HepG2 (cell line): ENCODE results near the gene OSBPL9. TPM values are rescaled to one million over a fixed set of nuclear protein-coding genes. Genes with fewer than 3 reads are reported as not detected.

ENCODE experiments used
- ATAC-seq: fragments of 200-7000 bp; cut with Tn5 transposase; 3 replicates; pipeline ENCODE4 v1.9.1; 2020; ENCODE audit warnings: mild to moderate bottlenecking, moderate library complexity
- BruUV-seq: library from RNA; stranded (reverse); fragments of 400-500 nt; replicated peaks from 2 replicates; lab custom pipeline; 2021; lab: Mats Ljungman, UMichigan
- CTCF ChIA-PET: fragments of 300-600 bp; formaldehyde crosslinking; extraction: SDS; loops from one replicate; lab custom pipeline; 2021; ENCODE audit warnings: low total read pairs, inconsistent platforms, low intra/inter-chr PET ratio; lab: Yijun Ruan, JAX
- POLR2A ChIA-PET: fragments of 350-600 bp; sonication (Branson Sonifier 250); formaldehyde crosslinking; loops from one replicate; lab custom pipeline; 2020; ENCODE audit warnings: antibody characterized with exemption, inconsistent platforms; lab: Yijun Ruan, JAX
- DNase-seq: peaks from one replicate; pipeline ENCODE4 v3.0.0-alpha.2; 2015; ENCODE audit warnings: low spot score
- FAIRE-seq: peaks from 3 replicates; lab custom pipeline; 2011; peaks lifted over from hg19 to GRCh38; lab: Jason Lieb, UNC
- H2AFZ ChIP-seq: one replicate; pipeline ENCODE4 v1.6.1; 2011; ENCODE audit warnings: low read length, inconsistent platforms
- H3K27ac ChIP-seq: fragments of 300-600 bp; 3 replicates; pipeline ENCODE4 v1.8.0; 2011; ENCODE audit warnings: mixed run types, mild to moderate bottlenecking, mixed read lengths, low read length, inconsistent platforms; ENCODE audit not compliant: insufficient read depth; ENCODE audit errors: extremely low read length
- H3K27me3 ChIP-seq, 2 experiments: fragments of 200-600 bp in 1 of 2; 2 replicates in 1 of 2; 3 replicates in 1 of 2; pipeline versions ENCODE4 v1.6.0 to v1.8.0; 2011; ENCODE audit warnings: low read length in 2 of 2, mild to moderate bottlenecking in 2 of 2, moderate library complexity in 2 of 2, inconsistent platforms in 1 of 2; ENCODE audit not compliant: insufficient read depth in 2 of 2, control insufficient read depth in 1 of 2
- H3K36me3 ChIP-seq, 2 experiments: fragments of 200-600 bp in 1 of 2; replicated peaks in 1 of 2; 2 replicates in 1 of 2; 3 replicates in 1 of 2; pipeline versions ENCODE4 v1.5.1 to v1.8.0; 2011; ENCODE audit warnings: low read length in 2 of 2, inconsistent platforms in 1 of 2; ENCODE audit not compliant: insufficient read depth in 2 of 2, control insufficient read depth in 1 of 2
- H3K4me1 ChIP-seq: 2 replicates; pipeline ENCODE4 v1.5.1; 2012; ENCODE audit warnings: low read length, inconsistent platforms; ENCODE audit not compliant: insufficient read depth
- H3K4me2 ChIP-seq: 2 replicates; pipeline ENCODE4 v1.6.0; 2011; ENCODE audit warnings: low read depth, low read length, inconsistent platforms
- H3K4me3 ChIP-seq, 3 experiments: fragments of 200-600 bp in 1 of 3; sonication (generic), shearing (Covaris generic) in 1 of 3; replicated peaks in 1 of 3; 2 replicates each; pipeline ENCODE4 v1.5.1; 2011 to 2016; ENCODE audit warnings: low read length in 3 of 3, inconsistent platforms in 2 of 3, low read depth in 2 of 3, mild to moderate bottlenecking in 2 of 3, control low read depth in 1 of 3, mixed read lengths in 1 of 3; ENCODE audit not compliant: insufficient read depth in 1 of 3
- H3K79me2 ChIP-seq: one replicate; pipeline ENCODE4 v1.6.1; 2011; ENCODE audit warnings: low read length, inconsistent platforms; ENCODE audit not compliant: insufficient read depth
- H3K9ac ChIP-seq: 2 replicates; pipeline ENCODE4 v1.6.0; 2011; ENCODE audit warnings: mild to moderate bottlenecking, low read depth, low read length, inconsistent platforms; ENCODE audit not compliant: insufficient read depth
- H3K9me3 ChIP-seq: 2 replicates; pipeline ENCODE4 v1.5.1; 2012; ENCODE audit warnings: mild to moderate bottlenecking, low read length
- H4K20me1 ChIP-seq: 2 replicates; pipeline ENCODE4 v1.6.0; 2011; ENCODE audit warnings: inconsistent platforms, mild to moderate bottlenecking, low read length, moderate library complexity; ENCODE audit not compliant: insufficient read depth
- EEA1 ChIP-seq: sonication (generic); formaldehyde crosslinking; IDR thresholded peaks from 2 replicates; pipeline ENCODE4 v1.5.1; 2020; ENCODE audit warnings: mild to moderate bottlenecking, missing genetic modification reagents, borderline replicate concordance
- ETS1 ChIP-seq: sonication (generic); formaldehyde crosslinking; IDR thresholded peaks from 2 replicates; pipeline ENCODE4 v1.4.0; 2020; ENCODE audit warnings: missing genetic modification reagents
- HNRNPL ChIP-seq: fragments of 200-400 bp; formaldehyde crosslinking; IDR thresholded peaks from 2 replicates; pipeline ENCODE4 v1.6.1; 2017; ENCODE audit warnings: mild to moderate bottlenecking, low read depth, low read length
- NFE2L2 ChIP-seq: fragments of 150-350 bp; IDR thresholded peaks from 2 replicates; pipeline ENCODE4 v1.6.1; 2014; ENCODE audit warnings: low read length
- NFKBIZ ChIP-seq: IDR thresholded peaks from 2 replicates; pipeline ENCODE4 v1.6.1; 2018; ENCODE audit warnings: missing genetic modification reagents, missing compliant biosample characterization
- PPARG ChIP-seq: conservative IDR thresholded peaks from 2 replicates; pipeline ENCODE4 v1.6.1; 2016; ENCODE audit warnings: missing biosample characterization, missing genetic modification reagents
- SCMH1 ChIP-seq: sonication (generic); formaldehyde crosslinking; IDR thresholded peaks from 2 replicates; pipeline ENCODE4 v1.9.0; 2021; ENCODE audit warnings: missing genetic modification reagents, mild to moderate bottlenecking, borderline replicate concordance
- ZNF232 ChIP-seq: sonication (generic); formaldehyde crosslinking; IDR thresholded peaks from 2 replicates; pipeline ENCODE4 v1.4.0; 2020; ENCODE audit warnings: missing genetic modification reagents, borderline replicate concordance
- WGBS: methylation state at CpG from one replicate; pipeline ENCODE4 v1.1.6; 2017; ENCODE audit warnings: low lambda C conversion rate; 5-methylcytosine and 5-hydroxymethylcytosine counted together
- in situ Hi-C: cut with HindIII; loops from 2 replicates; pipeline ENCODE4 v1.10.0; 2017; ENCODE audit warnings: low pct_unique_long_range_greater_than_20kb; ENCODE audit not compliant: extremely low pct_ligation_motif_present
- intact Hi-C: fragments of 100-400 bp; cut with micrococcal nuclease; formaldehyde crosslinking; loops from one replicate; pipeline ENCODE4 v1.10.0; 2022; ENCODE audit not compliant: unreplicated experiment
- polyA plus RNA-seq, 8 experiments: library from polyadenylated mRNA; depleted of rRNA in 3 of 8; stranded (reverse) in 7 of 8; unstranded in 1 of 8; fragments of >200 nt; fragmentation: Illumina TruSeq in 4 of 8; extraction: Trizol in 4 of 8; gene quantifications; 2 replicates each; pipeline versions ENCODE4 v1.2.1 to v1.2.3, GENCODE V29; 2011 to 2016; ENCODE audit warnings: low read depth in 4 of 8, missing spikeins in 1 of 8, mixed read lengths in 1 of 8; ENCODE audit not compliant: insufficient read depth in 1 of 8
- total RNA-seq, 5 experiments: library from RNA; depleted of rRNA; stranded (reverse); fragments of >200 nt; fragmentation: Illumina TruSeq; extraction: Trizol; gene quantifications; 2 replicates each; pipeline ENCODE4 v1.2.3, GENCODE V29; 2016; ENCODE audit warnings: low read depth in 1 of 5

OSBPL9 gene
- total and polyA plus RNA-seq, 2 of the 13 experiments (the other 11 are each of a cell fraction or from before 2014, with no cell fraction given) = 83.6 to 142 TPM

GRCh38 chr1:51799372-51799771 lies 182.5 kb downstream of the OSBPL9 start (continued):
- TF ChIP-seq ETS1 (CRISPR knock-in tag) = no peak
- no peak for TF ChIP-seq ZNF232 (CRISPR knock-in tag)
- TF ChIP-seq NFE2L2 = no peak
- TF ChIP-seq HNRNPL = no peak
- TF ChIP-seq EEA1 (CRISPR knock-in tag) = no peak

GRCh38 chr1:51814513-51814912 lies 197.6 kb downstream of the OSBPL9 start:
- Histone ChIP-seq H3K4me3 (no peak overlapping the region), H3K4me2 (no peak overlapping the region), H3K9ac (no peak overlapping the region), H3K27ac (no peak overlapping the region), H2AFZ (no peak overlapping the region), H3K36me3 (peaks cover 9 to 46% of the 10 kb centered on the region in 2 experiments), H3K9me3 (no peaks in the 10 kb centered on the region), H3K4me1 (peaks cover 11% of the 10 kb centered on the region), H4K20me1 (no peaks in the 10 kb centered on the region), H3K79me2 (no peaks in the 10 kb centered on the region), H3K27me3 (no peaks in the 10 kb centered on the region)
- BruUV-seq = no TSS peak
- ChIA-PET POLR2A (no interaction called here), CTCF (no interaction called here)
- in situ Hi-C loops = no loop called here
- TF ChIP-seq NFKBIZ (CRISPR knock-in tag) = no peak
- TF ChIP-seq SCMH1 = no peak
- no peak for TF ChIP-seq PPARG (CRISPR knock-in tag)
- ATAC-seq (no peak), DNase-seq (no peak), FAIRE-seq (no peak)
- intact Hi-C loops = no loop called here
- WGBS = 100% methylated on average over 1 of the region's 1 CpG
